Cardiac muscle cell (in vitro differentiated cells and primary cell): Measurements from ENCODE around the gene MRPL53. TPM values are rescaled to one million over a fixed set of nuclear protein-coding genes. Genes with fewer than 3 reads are reported as not detected.
A peak's percentile ranks its signal among the peaks of the same experiment; 100 is the strongest.
"Not testable (repeated sequence)": the region's sequence is repeated elsewhere in the genome, so short reads cannot be mapped to it uniquely, and the experiment has no call there.

Experiments
- DNase-seq, 2 donors: peaks; one replicate each; pipeline versions ENCODE4 v3.0.0 to v3.0.0-alpha.2; 2010 to 2017; ENCODE audit warnings: low read depth in 1 of 2, low spot score in 1 of 2
- H3K27ac ChIP-seq: fragments of 200-600 bp; sonication (generic); 2 replicates; pipeline ENCODE4 v1.5.1; 2016
- H3K27me3 ChIP-seq: fragments of 200-600 bp; sonication (generic); 2 replicates; pipeline ENCODE4 v1.6.0; 2016; ENCODE audit warnings: control low read depth
- H3K36me3 ChIP-seq: fragments of 200-600 bp; sonication (generic); 2 replicates; pipeline ENCODE4 v1.5.1; 2016; ENCODE audit warnings: control low read depth
- H3K4me1 ChIP-seq: fragments of 200-600 bp; sonication (generic); 2 replicates; pipeline ENCODE4 v1.8.1; 2017; ENCODE audit warnings: low read depth, mild to moderate bottlenecking, mixed run types
- H3K4me3 ChIP-seq: fragments of 200-600 bp; sonication (generic); 2 replicates; pipeline ENCODE4 v1.5.1; 2016; ENCODE audit warnings: mild to moderate bottlenecking
- H3K9me3 ChIP-seq: fragments of 200-600 bp; sonication (generic); 2 replicates; pipeline ENCODE4 v1.5.1; 2017; ENCODE audit warnings: low read depth, mild to moderate bottlenecking, control low read depth
- polyA plus RNA-seq: library from polyadenylated mRNA; unstranded; fragments of >200 nt; fragmentation: Nextera tagmentation; extraction: Ambion mirVana; gene quantifications from 2 replicates; pipeline ENCODE4 v1.2.1, GENCODE V29; 2016
- total RNA-seq: library from RNA; depleted of rRNA; stranded (reverse); fragments of >200 nt; gene quantifications from 2 replicates; pipeline ENCODE4 v1.2.3, GENCODE V29; 2016
- TF ChIP-seq, protein P1 (sequence below): IDR thresholded peaks from 2 replicates; pipeline ENCODE4 v1.5.1; 2012; ENCODE audit warnings: low read depth, mild to moderate bottlenecking, low read length

The MRPL53 gene
- total and polyA plus RNA-seq, 2 experiments from 2014 or later = 50.8 to 132 TPM

DNA sequence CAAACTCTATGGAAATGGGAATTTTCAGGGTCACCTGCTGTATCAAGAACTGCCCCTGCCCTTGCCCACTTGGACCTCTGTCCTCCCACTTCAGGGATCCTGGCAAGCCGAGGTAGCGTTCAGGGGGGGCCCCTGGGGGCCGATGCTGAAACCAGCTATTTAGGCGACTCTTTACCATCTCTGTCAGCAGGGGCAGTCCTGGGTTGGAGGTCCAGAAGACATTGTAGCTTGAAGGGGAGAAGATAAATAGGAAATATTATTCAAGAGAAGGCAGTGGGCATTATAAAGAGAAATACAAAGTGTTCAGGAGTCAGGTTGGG lies 9.7 kb downstream of the MRPL53 start:
- Histone ChIP-seq H3K36me3 (peaks cover 9% of the 10 kb centered on the region), H3K4me3 (no peak overlapping the region), H3K27ac (no peak overlapping the region), H3K9me3 (no peaks in the 10 kb centered on the region), H3K27me3 (no peaks in the 10 kb centered on the region), H3K4me1 (no peaks in the 10 kb centered on the region)
- no peak for DNase-seq
- TF ChIP-seq, protein P1, sequence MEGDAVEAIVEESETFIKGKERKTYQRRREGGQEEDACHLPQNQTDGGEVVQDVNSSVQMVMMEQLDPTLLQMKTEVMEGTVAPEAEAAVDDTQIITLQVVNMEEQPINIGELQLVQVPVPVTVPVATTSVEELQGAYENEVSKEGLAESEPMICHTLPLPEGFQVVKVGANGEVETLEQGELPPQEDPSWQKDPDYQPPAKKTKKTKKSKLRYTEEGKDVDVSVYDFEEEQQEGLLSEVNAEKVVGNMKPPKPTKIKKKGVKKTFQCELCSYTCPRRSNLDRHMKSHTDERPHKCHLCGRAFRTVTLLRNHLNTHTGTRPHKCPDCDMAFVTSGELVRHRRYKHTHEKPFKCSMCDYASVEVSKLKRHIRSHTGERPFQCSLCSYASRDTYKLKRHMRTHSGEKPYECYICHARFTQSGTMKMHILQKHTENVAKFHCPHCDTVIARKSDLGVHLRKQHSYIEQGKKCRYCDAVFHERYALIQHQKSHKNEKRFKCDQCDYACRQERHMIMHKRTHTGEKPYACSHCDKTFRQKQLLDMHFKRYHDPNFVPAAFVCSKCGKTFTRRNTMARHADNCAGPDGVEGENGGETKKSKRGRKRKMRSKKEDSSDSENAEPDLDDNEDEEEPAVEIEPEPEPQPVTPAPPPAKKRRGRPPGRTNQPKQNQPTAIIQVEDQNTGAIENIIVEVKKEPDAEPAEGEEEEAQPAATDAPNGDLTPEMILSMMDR = no peak

GRCh38 chr2:74462054-74462785 lies 10.3 kb downstream of the MRPL53 start:
- TF ChIP-seq, protein P1 = no peak
- Histone ChIP-seq H3K27ac (no peak overlapping the region), H3K27me3 (no peaks in the 10 kb centered on the region), H3K4me3 (no peak overlapping the region), H3K4me1 (no peaks in the 10 kb centered on the region), H3K36me3 (peaks cover 9% of the 10 kb centered on the region), H3K9me3 (no peaks in the 10 kb centered on the region)
- DNase-seq = no peak

DNA sequence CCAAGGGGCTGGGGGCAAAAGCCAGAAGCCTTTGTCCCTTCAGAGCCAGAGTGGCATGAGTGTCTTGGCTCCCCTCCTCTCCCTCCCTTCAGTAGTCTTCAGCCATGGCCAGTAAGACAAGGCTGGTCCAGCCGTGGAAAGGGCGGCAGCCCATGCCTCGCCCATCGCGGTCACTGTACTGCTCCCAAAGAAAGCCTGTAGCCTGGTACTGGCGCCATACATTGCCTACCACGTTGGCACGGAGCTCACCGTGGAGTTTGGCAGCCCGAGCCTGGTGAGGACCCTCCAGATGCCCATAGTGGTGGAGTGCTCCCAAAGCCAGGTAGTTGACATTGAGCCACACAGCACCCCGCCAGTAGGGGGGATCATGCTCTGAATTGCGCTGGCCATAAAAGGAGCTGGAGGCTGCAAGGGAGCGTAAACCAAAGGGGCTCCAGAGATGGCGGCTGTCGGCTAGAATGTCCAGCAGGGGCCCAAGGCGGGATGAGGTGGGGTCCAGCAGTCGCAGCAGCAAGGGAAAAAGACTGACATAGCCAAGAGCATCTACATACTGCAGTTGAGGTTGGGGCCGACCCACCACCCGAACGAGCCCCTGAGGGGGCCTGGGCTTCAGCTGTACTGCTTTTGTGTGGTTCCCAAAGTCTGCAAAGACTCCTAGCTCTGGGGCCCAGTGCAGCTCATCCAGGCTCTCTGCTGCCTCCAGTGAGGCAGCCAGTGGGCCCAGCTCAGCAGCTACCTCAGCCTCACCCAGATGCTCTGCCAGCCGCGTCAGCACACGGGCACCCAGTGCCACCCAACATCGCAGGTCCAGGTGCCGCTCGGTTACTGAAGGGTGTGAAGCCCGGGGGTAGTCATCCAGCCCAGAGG lies 11.1 kb downstream of the MRPL53 start:
- Histone ChIP-seq H3K4me3 (no peak overlapping the region), H3K27ac (no peak overlapping the region), H3K9me3 (no peaks in the 10 kb centered on the region), H3K4me1 (peaks cover 5% of the 10 kb centered on the region), H3K36me3 (peaks cover 9% of the 10 kb centered on the region), H3K27me3 (no peaks in the 10 kb centered on the region)
- peak; percentile 9 to 11 for DNase-seq
- TF ChIP-seq, protein P1 = peak; percentile 15

GRCh38 chr2:74460187-74460586 lies 12.3 kb downstream of the MRPL53 start:
- H3K36me3 ChIP-seq, H3K4me3 ChIP-seq, H3K4me1 ChIP-seq, DNase-seq, H3K27ac ChIP-seq, H3K9me3 ChIP-seq, H3K27me3 ChIP-seq: not testable (repeated sequence)

DNA sequence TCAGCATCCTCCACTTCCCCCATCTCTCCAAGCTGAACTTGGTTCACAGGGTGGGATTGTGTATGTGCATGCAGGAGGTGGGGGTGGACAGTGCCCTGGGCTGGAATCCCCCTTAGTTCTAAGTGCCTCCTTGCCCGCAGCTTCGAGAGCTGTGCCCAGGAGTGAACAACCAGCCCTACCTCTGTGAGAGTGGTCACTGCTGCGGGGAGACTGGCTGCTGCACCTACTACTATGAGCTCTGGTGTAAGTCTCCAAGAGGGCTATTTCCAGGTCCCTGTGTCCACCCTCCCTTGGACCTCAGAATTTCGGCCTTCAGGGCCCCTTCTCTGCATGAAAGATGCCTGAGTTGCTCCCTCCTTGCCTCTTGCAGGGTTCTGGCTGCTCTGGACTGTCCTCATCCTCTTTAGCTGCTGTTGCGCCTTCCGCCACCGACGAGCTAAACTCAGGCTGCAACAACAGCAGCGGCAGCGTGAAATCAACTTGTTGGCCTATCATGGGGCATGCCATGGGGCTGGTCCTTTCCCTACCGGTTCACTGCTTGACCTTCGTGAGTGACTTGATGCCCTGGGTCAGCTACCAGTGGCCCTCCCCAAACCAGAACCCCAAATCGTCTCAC lies 12.9 kb downstream of the MRPL53 start:
- not testable (repeated sequence) for H3K27ac ChIP-seq, H3K9me3 ChIP-seq, DNase-seq, H3K27me3 ChIP-seq, H3K4me1 ChIP-seq, H3K36me3 ChIP-seq
- H3K4me3 ChIP-seq = peak overlapping the region; percentile 86

DNA sequence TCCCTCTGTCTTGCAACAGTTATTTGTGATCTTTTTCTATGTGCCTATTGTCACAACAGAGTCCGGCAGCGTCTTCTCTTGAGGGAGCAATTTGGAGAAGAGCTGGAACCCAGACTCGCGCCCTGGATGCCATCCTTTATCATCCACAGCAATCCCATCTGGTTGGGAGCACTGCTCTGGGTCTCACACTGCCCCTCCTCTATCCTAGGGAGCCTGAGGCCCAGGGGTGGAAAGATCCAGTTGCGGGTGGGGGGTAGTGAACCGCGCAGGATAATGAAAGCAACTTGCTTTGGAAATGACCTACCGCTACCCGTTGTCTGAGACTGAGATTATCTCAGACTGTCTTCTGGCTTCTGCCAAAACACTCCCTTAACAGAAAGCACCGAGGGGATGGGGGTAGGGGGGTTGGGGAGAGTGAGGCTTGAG lies 13.5 kb downstream of the MRPL53 start:
- TF ChIP-seq, protein P1 = no peak
- DNase-seq = peak in 1 of 2 donors; percentile 25
- H3K27ac ChIP-seq = no peak overlapping the region
- H3K9me3 ChIP-seq = no peaks in the 10 kb centered on the region
- H3K4me1 ChIP-seq = peaks cover 5% of the 10 kb centered on the region
- H3K27me3 ChIP-seq = no peaks in the 10 kb centered on the region
- peak overlapping the region; percentile 86 for H3K4me3 ChIP-seq
- peaks cover 9% of the 10 kb centered on the region for H3K36me3 ChIP-seq
